Measurements from ENCODE around the gene ANKUB1. TPM values are rescaled to one million over a fixed set of nuclear protein-coding genes. Genes with fewer than 3 reads are reported as not detected.

Gene ANKUB1
- total RNA-seq, 1 experiment from 2014 or later, result not detected

GRCh38 chr3:149777414-149778214 is 14.7 kb downstream of the ANKUB1 start:
- DNase-seq (ENCODE audit: low spot score), result no peak
- Mint-ChIP-seq H3K4me1 (peaks cover 10% of the 10 kb centered on the region), H3K27ac (no peak overlapping the region), H3K27me3 (ENCODE audit: low read depth) (no peaks in the 10 kb centered on the region), H3K36me3 (no peaks in the 10 kb centered on the region), H3K9me3 (no peaks in the 10 kb centered on the region), H3K4me3 (no peak overlapping the region)
- no peak for TF ChIP-seq MLX (CRISPR knock-in tag; IDR thresholded peaks at IDR 0.05)
- TF ChIP-seq CTCF (IDR thresholded peaks at IDR 0.05), result no peak
- no peak for TF ChIP-seq ZNF416 (CRISPR knock-in tag; IDR thresholded peaks at IDR 0.05)
- TF ChIP-seq IRF1 (CRISPR knock-in tag; IDR thresholded peaks at IDR 0.05), result no peak
- no peak for TF ChIP-seq SOX15 (CRISPR knock-in tag; IDR thresholded peaks at IDR 0.05)
- no peak for TF ChIP-seq FOXK1 (CRISPR knock-in tag; IDR thresholded peaks at IDR 0.05)
- no peak for TF ChIP-seq USF2 (CRISPR knock-in tag; IDR thresholded peaks at IDR 0.05)
- no peak for TF ChIP-seq ZNF263 (CRISPR knock-in tag; IDR thresholded peaks at IDR 0.05; ENCODE audit: low read depth)
- TF ChIP-seq TEAD4 (CRISPR knock-in tag; IDR thresholded peaks at IDR 0.05), result no peak
- no peak for TF ChIP-seq NR2C2 (CRISPR knock-in tag; IDR thresholded peaks at IDR 0.05)
- no peak for TF ChIP-seq PREB (CRISPR knock-in tag; IDR thresholded peaks at IDR 0.05; ENCODE audit: borderline replicate concordance)
- no peak for TF ChIP-seq IRF2 (CRISPR knock-in tag; IDR thresholded peaks at IDR 0.05; ENCODE audit: borderline replicate concordance, low read depth)
- TF ChIP-seq ZMAT4 (CRISPR knock-in tag; IDR thresholded peaks at IDR 0.05), result no peak
- no peak for TF ChIP-seq JAZF1 (CRISPR knock-in tag; IDR thresholded peaks at IDR 0.05)
- peak; percentile 74 for ATAC-seq
- POLR2A ChIA-PET, result no interaction called here
- CTCF ChIA-PET, result interaction anchor here (0.6 to 2.6 kb wide), 8 partner anchors 12 to 286 kb away, joined by 3 to 20 read pairs (median 4); partner anchors contain the start of gene COMMD2

GRCh38 chr3:149776170-149776569 is 16.2 kb downstream of the ANKUB1 start:
- Mint-ChIP-seq H3K4me3 (no peak overlapping the region), H3K36me3 (no peaks in the 10 kb centered on the region), H3K4me1 (peaks cover 12% of the 10 kb centered on the region), H3K27ac (no peak overlapping the region), H3K9me3 (no peaks in the 10 kb centered on the region), H3K27me3 (ENCODE audit: low read depth) (no peaks in the 10 kb centered on the region)
- ChIA-PET CTCF (interaction anchor here (0.9 to 2.6 kb wide), 2 partner anchors 10 to 32 kb away, joined by 4 to 20 read pairs; no protein-coding TSS in a partner anchor), POLR2A (interaction anchor here (0.5 kb wide), 1 partner anchor 24 kb away, joined by 3 read pairs; no protein-coding TSS in a partner anchor)
- no peak for ATAC-seq
- no peak for DNase-seq (ENCODE audit: low spot score)
- TF ChIP-seq ZNF416 (CRISPR knock-in tag; IDR thresholded peaks at IDR 0.05) (no peak), GABPB1 (CRISPR knock-in tag; IDR thresholded peaks at IDR 0.05) (no peak), NR3C1 (CRISPR knock-in tag; conservative IDR thresholded peaks at IDR 0.05; ENCODE audit: low read depth) (no peak), ZNF423 (CRISPR knock-in tag; IDR thresholded peaks at IDR 0.05) (no peak), ZSCAN18 (CRISPR knock-in tag; IDR thresholded peaks at IDR 0.05) (no peak), ETV6 (CRISPR knock-in tag; IDR thresholded peaks at IDR 0.05) (no peak), ZNF121 (CRISPR knock-in tag; IDR thresholded peaks at IDR 0.05) (no peak), PRRX2 (CRISPR knock-in tag; IDR thresholded peaks at IDR 0.05) (no peak), ARID4B (CRISPR knock-in tag; IDR thresholded peaks at IDR 0.05; ENCODE audit: borderline replicate concordance) (no peak), SOX15 (CRISPR knock-in tag; IDR thresholded peaks at IDR 0.05) (no peak)

Measured in WTC11 (cell line).